ENCODE results near the gene ATP6V1G1.
A peak's percentile ranks its signal among the peaks of the same experiment; 100 is the strongest.

ATP6V1G1 gene

GRCh38 chr9:114606068-114606467, 18.5 kb downstream of the ATP6V1G1 start:
- TF ChIP-seq, protein P1, sequence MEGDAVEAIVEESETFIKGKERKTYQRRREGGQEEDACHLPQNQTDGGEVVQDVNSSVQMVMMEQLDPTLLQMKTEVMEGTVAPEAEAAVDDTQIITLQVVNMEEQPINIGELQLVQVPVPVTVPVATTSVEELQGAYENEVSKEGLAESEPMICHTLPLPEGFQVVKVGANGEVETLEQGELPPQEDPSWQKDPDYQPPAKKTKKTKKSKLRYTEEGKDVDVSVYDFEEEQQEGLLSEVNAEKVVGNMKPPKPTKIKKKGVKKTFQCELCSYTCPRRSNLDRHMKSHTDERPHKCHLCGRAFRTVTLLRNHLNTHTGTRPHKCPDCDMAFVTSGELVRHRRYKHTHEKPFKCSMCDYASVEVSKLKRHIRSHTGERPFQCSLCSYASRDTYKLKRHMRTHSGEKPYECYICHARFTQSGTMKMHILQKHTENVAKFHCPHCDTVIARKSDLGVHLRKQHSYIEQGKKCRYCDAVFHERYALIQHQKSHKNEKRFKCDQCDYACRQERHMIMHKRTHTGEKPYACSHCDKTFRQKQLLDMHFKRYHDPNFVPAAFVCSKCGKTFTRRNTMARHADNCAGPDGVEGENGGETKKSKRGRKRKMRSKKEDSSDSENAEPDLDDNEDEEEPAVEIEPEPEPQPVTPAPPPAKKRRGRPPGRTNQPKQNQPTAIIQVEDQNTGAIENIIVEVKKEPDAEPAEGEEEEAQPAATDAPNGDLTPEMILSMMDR (IDR thresholded peaks at IDR 0.05; ENCODE audit: low read depth, low read length, missing control alignments): no peak
- in situ Hi-C loops (cut with HindIII; ENCODE audit: low sequenced_read_pairs): no loop called here
- no peak overlapping the region for H3K4me3 ChIP-seq (ENCODE audit: low read depth, low read length)
- DNase-seq (ENCODE audit: low read depth): no peak

GRCh38 chr9:114606597-114607207, 19.1 kb downstream of the ATP6V1G1 start:
- in situ Hi-C loops (cut with HindIII; ENCODE audit: low sequenced_read_pairs): no loop called here
- TF ChIP-seq, protein P1 (IDR thresholded peaks at IDR 0.05; ENCODE audit: low read depth, low read length, missing control alignments): no peak
- no peak overlapping the region for H3K4me3 ChIP-seq (ENCODE audit: low read depth, low read length)
- peak; percentile 43 for DNase-seq (ENCODE audit: low read depth)

DNA sequence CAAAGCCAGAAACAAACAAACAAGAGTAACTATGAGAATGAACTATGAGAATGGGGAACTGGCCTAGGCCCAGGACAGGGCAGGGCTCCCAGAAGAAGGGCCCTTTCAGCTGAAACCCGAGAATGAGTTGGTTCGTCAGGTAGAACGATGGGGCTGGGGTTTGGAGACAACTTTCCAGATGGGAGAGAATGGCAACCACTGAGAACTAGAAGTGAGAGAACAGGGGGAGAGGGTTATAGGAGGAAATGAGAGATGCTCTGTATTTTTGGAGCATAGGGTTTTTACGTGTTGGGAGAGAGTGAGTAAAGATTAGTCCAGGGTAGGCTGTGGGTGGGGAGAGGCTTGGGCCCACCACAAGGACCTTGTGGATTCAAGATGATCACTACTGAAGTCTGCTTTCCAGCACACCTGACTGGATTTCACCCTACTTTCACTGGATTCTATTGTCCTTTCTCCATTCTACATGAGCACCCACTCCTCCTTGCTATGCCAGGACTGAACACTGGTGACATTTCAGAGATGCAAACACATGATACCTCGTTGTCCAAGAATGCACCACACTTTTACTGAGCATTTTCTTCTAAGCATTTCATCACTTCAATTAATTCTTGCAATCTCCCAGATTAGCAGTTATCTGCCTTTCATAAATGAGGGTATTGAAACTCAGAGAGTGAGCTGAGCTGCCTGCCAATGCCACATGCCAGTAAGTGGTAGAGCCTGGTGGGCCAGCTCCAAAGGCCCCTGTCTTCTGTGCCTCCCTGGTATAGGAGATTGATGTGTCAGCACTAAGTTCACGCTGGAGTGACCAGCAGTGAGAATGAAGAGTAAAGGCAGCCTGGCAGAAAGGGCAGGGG, 20.3 kb downstream of the ATP6V1G1 start:
- no peak overlapping the region for H3K4me3 ChIP-seq (ENCODE audit: low read depth, low read length)
- DNase-seq (ENCODE audit: low read depth): no peak
- TF ChIP-seq, protein P1 (IDR thresholded peaks at IDR 0.05; ENCODE audit: low read depth, low read length, missing control alignments): no peak
- in situ Hi-C loops (cut with HindIII; ENCODE audit: low sequenced_read_pairs): no loop called here

GRCh38 chr9:114608525-114608796, 20.9 kb downstream of the ATP6V1G1 start:
- no peak overlapping the region for H3K4me3 ChIP-seq (ENCODE audit: low read depth, low read length)
- in situ Hi-C loops (cut with HindIII; ENCODE audit: low sequenced_read_pairs): no loop called here
- no peak for DNase-seq (ENCODE audit: low read depth)
- TF ChIP-seq, protein P1 (IDR thresholded peaks at IDR 0.05; ENCODE audit: low read depth, low read length, missing control alignments): no peak

DNA sequence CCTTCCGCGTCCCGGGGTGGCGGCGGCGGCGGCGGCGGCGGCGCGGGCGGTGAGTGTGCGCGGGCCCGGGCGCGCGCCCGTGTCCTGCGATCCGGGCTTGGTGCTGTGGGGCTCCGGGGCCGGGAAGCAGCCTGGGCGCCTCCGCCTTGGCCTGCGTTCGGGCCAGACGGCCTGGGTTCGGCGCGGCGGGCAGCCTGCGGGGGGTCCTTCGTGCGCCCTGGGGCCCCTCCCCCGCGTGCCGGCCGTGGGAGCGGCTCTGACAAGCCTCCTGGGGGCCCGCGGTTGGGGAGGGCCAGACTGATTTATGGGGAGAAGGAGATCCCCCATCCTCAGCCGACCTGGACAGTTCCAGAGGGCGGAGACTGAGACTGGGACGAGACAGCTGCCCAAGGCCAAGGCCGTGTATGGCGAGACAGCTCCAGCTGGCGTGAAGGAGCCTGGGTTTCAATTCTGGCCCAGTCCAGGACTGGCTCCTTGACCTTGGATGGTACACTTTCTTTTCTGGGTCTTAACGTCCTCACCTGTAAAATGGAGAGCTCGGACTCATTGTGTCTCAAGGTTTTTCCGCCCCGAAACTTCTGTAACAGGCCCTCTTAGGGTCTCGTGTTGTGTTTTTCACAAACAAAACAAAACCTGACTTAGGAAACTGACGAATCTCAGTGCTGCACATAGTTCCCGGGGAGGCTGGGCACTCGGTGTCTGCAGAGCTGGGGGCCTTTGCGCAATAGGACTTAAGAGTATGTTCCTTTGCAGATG, 24.1 kb downstream of the ATP6V1G1 start:
- DNase-seq (ENCODE audit: low read depth): no peak

More for the DNA sequence above, 24.1 kb downstream of the ATP6V1G1 start:
- TF ChIP-seq, protein P1 (IDR thresholded peaks at IDR 0.05; ENCODE audit: low read depth, low read length, missing control alignments): no peak
- in situ Hi-C loops (cut with HindIII; ENCODE audit: low sequenced_read_pairs): no loop called here
- H3K4me3 ChIP-seq (ENCODE audit: low read depth, low read length): peak overlapping the region; percentile 54

Data from astrocyte of the cerebellum (primary cell).